Measurements from ENCODE around the gene TBC1D5.

The TBC1D5 gene

DNA sequence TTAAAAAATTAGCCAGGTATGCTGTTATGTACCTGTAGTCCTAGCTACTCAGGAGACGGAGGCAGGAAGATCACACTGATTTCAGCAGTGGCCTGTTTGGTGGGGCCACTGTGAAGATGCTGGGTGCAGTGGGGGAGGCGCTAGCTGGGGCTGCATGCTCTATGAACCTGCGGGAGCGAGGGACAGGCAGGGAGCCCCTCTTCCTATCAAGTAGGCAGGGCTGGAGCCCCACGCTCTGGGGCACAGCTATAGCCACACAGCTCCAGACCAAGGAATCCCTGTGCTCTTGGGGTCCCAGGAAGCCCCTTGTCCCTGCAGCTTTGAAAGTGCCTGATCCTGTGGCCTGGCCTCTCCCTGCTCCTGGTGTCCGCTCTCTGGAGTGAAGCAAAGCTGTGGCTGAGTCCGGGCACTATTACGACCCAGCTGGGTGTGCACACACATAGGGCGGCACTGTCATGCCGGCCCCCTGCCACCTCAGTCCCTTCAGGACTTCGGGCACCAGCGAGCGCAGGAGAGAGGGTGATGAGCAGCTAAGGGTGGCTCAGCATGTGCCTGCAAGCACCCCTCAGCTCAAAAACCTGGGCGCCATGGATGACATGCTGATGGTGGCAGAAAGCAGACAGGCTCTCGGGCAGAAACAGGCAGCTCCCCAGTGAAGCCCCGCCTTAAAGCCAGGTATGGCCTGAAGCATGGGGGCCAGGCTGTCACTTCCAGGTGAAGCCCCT lies 262.6 kb downstream of the TBC1D5 start:
- DNase-seq (ENCODE audit: low read depth), result no peak

GRCh38 chr3:17478673-17479072 lies 263.8 kb downstream of the TBC1D5 start:
- no peak for DNase-seq (ENCODE audit: low read depth)

DNA sequence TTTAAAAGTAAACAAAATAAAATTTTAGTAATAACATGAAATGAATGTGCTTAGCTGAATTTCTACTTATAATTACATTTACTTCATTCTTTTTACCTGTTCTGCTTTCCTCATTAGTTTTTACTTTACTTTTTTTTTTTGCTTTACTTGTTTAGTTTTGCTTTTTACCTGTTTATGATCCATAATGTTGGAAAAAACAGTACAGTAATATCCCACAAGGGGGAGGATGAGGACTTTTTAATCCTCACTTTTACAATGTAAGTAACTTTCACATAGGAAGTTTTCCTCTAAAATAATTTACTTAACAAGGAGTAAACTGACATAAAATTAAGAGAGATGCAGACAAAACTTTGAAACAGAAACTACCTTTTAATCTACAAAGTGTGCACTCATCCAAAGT lies 268.7 kb downstream of the TBC1D5 start:
- no peak for DNase-seq (ENCODE audit: low read depth)

- DNase-seq (ENCODE audit: low read depth), result no peak
These were observed 272.5 kb downstream of the TBC1D5 start for GRCh38 chr3:17469954-17470353.

GRCh38 chr3:17469520-17469919 lies 272.9 kb downstream of the TBC1D5 start:
- no peak for DNase-seq (ENCODE audit: low read depth)

- no peak for DNase-seq (ENCODE audit: low read depth)
These were observed 276.4 kb downstream of the TBC1D5 start for GRCh38 chr3:17466028-17466427.

GRCh38 chr3:17459470-17459993 lies 282.9 kb downstream of the TBC1D5 start:
- DNase-seq (ENCODE audit: low read depth), result no peak

GRCh38 chr3:17456650-17457049 lies 285.8 kb downstream of the TBC1D5 start:
- DNase-seq (ENCODE audit: low read depth), result no peak

- DNase-seq (ENCODE audit: low read depth), result no peak
These were observed 286.4 kb downstream of the TBC1D5 start for GRCh38 chr3:17456046-17456445.

DNA sequence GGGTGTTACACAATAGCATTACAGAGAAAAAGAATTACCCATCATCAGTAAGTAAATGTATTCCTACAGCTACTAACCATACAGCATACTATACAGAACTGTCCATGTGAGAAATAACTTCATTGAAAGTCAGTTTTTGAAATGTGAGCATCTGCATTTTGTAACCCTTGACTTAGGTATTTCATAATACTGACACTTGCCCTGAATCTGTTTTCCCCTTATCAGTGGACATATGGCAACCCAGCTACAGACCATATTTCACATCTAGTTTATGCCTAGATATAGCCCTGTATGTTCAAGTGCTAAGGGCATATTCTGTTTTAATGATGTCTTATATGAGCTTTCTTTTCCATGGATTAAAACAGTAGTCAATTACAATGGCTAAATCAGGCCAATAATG lies 297.6 kb downstream of the TBC1D5 start:
- no peak for DNase-seq (ENCODE audit: low read depth)

DNA sequence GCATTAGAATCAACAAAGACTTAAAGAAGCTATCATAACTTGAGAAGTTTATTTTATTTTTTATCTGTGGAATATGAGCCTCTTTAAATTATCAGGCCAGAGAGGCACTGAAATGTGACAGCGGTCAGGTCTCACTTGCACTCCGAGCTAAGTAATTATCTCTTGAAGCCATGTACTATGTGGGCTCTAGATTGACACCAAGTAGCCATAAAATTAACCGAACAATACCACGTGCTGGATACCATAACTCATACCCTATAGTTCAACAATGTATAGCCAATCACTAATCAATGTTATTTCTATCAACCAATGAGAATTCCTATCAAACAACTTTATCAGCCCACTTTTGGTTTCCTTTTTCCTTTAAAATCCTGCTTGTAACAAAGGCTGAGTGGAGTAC lies 299.3 kb downstream of the TBC1D5 start:
- DNase-seq (ENCODE audit: low read depth), result no peak

GRCh38 chr3:17442332-17443049 lies 299.9 kb downstream of the TBC1D5 start:
- no peak for DNase-seq (ENCODE audit: low read depth)

DNA sequence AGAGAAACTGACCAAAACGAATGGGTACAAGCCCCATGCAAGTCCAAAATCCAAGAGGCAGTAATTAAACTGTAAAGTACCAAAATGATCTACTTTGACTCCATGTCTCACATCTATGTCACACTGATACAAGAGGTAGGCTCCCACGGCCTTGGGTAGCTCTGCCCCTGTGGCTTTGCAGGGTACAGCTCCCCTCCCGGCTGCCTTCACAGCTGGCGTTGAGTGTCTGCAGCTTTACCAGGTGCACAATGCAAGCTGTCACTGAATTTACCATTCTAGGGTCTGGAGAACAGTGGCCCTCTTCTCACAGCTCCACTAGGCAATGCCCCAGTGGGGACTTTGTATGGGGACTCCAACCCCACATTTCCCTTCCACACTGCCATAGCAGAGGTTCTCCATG lies 308.6 kb downstream of the TBC1D5 start:
- no peak for DNase-seq (ENCODE audit: low read depth)

GRCh38 chr3:17432236-17432635 lies 310.2 kb downstream of the TBC1D5 start:
- no peak for DNase-seq (ENCODE audit: low read depth)

DNA sequence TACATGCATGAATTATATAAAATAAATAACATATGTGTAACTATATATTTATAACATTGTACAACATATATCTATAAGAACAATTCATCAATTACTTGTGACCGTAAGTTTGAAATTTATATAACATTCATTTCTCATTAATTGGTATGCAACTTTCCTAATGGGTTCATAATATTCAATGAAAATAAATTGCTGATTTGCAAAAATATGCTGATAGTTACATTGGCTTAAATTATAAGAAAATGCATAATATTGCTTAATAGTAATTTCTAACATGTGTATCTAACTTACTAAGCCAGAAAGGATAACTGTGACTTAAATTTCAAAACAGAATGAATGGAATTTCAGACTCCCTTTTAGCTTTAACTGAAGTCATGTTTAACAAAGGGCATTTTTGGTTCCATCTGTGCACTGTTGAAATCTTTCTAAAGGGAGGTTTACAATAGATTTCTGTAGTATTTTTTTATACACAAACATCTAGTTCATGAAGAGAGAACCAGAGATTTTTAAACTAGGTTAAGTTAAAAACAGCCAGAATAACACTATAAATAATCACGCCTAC lies 310.9 kb downstream of the TBC1D5 start:
- no peak for DNase-seq (ENCODE audit: low read depth)

DNA sequence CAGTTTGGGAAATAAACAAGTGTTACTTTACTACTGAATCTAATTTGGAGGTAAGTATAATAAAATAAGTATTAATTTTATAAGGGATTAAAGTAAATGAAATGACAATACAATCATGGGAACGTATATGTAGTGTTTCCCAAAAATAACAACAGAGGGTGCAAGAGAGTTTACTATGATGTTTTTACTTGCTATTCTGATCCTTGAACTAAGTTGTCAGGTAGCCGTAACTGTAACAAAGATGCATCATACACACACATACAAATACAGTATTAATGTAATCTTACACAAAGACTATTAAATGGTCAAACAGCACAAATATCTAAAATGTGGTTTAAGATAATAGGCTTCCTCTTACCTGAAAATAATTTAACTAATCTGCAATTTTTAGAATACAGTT lies 311.4 kb downstream of the TBC1D5 start:
- DNase-seq (ENCODE audit: low read depth), result no peak

GRCh38 chr3:17430582-17430981 lies 311.8 kb downstream of the TBC1D5 start:
- DNase-seq (ENCODE audit: low read depth), result no peak

DNA sequence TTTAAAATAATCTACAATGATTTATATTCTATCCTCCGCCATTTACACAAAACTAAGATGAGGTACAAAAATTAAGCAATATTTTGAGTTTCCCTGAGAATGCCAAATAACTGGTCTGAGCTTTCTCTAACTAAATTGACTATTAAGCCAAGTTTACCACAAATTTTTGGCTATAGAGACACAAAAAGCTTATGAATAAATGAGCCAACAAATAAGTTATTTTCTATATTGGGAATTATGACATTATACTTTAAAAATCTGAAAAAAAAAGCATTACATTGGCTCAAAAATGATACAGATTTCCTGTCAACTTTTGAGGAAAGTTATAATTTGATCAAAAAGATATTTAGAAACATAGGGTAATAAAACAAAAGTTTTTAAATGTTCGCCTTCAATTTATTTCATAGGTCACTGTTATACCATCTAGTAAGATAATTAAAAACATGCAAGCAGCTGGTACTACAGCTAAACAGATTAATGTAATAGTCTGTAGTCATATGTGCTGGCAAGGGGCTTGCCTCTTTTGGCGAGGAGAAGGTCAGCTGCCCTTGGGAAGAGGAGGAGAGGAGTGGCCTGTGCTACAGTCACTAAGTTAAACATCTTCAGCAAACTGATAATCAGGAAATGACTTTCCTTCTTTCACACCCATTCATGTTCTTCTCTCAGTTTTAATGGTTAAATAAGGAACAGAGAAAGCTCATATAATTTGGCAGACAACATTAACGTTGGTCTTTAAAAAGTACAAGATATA lies 318.5 kb downstream of the TBC1D5 start:
- no peak for DNase-seq (ENCODE audit: low read depth)

DNA sequence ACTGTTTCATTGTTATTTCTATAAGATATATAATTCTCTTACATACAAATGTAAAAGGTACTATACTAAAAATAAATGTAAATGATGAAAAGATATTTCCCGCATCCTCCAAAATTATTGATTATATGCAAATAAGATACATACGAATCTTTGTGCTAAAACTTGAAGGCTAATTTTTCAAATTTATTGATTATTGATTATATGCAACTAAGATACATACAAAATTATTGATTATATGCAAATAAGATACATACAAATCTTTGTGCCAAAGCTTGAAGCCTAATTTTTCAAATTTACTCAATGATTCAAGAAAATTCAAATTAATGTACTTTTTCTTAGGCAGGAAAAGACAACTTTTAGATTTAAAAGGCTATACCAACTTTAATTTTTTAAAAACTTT lies 319.8 kb downstream of the TBC1D5 start:
- no peak for DNase-seq (ENCODE audit: low read depth)

GRCh38 chr3:17420668-17421067 lies 321.8 kb downstream of the TBC1D5 start:
- no peak for DNase-seq (ENCODE audit: low read depth)

DNA sequence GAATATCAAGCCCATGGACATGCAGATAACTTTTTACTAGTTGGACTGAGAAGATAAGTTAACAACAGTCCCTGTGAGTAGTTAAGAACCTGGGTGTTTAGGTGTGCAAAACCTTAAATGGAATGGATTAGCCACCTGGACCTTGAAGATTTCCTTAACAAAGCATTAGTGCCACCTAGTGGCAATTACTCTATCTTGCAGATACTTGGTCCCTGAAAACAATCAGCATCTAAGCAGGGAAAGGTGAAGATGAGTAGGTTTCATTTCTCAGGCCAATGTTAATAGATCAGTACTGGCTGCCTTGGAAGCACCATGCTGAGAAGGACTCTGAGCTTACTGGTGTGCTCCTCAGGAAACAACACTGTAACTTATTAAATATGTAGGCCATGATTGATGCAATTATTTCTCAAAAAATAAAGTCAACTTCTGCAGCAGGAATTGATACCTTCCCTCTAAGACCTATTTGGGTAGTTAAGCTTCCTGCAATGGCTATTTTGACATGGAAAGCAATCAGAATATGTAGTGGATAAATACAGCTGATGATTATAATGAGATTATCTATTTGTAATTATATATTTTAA lies 329.4 kb downstream of the TBC1D5 start:
- no peak for DNase-seq (ENCODE audit: low read depth)
